ENCODE results near the gene UNC119. TPM values are rescaled to one million over a fixed set of nuclear protein-coding genes. Genes with fewer than 3 reads are reported as not detected.

The UNC119 gene
- total RNA-seq, 1 donor: 21.6 TPM

DNA sequence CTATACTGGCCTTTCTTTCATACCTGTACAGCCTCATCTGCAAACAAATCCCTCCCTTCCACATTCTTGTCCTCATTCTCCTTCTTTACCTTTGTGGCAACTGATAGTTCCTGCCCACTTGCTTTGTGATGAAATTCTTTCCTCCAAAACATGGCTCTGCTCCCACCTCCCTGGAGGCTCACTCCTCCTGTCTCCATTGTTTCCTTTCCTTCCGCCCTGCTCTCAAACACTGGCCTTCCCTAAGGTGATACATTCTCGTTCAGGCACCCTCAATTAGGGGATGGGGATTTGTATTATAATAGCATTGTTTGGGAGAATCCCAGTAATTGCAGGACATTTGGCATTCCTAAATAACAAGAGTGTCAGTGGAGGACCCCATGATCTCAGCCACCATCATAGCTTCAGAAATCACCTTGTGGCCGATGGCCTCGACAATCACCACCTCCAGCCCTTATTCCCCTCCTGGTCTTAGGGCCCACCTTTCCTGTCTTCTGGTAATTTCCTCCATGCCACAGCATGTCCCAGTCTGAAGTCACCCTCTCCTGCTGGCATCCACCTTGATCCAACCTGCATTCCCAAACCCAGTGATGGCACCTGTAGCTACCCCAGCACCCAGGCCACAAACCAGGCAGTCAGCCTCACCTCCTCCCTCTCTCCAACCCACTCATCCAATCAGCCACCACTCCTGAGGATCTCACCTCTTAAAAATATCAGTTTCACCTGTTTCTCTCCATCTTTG, 7.9 kb downstream of the UNC119 start:
- TF ChIP-seq, protein P1, sequence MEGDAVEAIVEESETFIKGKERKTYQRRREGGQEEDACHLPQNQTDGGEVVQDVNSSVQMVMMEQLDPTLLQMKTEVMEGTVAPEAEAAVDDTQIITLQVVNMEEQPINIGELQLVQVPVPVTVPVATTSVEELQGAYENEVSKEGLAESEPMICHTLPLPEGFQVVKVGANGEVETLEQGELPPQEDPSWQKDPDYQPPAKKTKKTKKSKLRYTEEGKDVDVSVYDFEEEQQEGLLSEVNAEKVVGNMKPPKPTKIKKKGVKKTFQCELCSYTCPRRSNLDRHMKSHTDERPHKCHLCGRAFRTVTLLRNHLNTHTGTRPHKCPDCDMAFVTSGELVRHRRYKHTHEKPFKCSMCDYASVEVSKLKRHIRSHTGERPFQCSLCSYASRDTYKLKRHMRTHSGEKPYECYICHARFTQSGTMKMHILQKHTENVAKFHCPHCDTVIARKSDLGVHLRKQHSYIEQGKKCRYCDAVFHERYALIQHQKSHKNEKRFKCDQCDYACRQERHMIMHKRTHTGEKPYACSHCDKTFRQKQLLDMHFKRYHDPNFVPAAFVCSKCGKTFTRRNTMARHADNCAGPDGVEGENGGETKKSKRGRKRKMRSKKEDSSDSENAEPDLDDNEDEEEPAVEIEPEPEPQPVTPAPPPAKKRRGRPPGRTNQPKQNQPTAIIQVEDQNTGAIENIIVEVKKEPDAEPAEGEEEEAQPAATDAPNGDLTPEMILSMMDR (IDR thresholded peaks at IDR 0.05; ENCODE audit: insufficient read depth, low read depth, low read length): no peak
- no peak for DNase-seq (ENCODE audit: low read depth)

DNA sequence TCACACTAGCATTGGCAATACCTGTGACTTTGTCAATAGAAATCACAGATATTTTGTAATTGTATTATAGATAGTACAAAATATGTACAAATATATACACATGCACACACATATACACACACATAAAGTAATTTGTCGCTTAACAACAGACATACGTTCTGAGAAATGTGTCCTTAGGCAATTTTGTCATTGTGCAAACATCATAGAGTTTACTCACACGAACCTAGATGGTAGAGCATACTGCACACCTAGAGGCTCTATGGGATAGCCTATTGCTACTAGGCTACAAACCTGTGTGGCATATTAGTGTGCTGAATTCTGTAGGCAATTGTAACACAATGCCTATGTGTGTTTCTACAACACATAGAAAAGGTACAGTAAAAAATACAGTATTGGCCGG, 11.0 kb downstream of the UNC119 start:
- no peak for DNase-seq (ENCODE audit: low read depth)
- TF ChIP-seq, protein P1 (IDR thresholded peaks at IDR 0.05; ENCODE audit: insufficient read depth, low read depth, low read length): no peak
- H3K4me3 ChIP-seq (ENCODE audit: low read depth, low read length): no peak overlapping the region

More for the DNA sequence above, 7.9 kb downstream of the UNC119 start:
- H3K4me3 ChIP-seq (ENCODE audit: low read depth, low read length): no peak overlapping the region

DNA sequence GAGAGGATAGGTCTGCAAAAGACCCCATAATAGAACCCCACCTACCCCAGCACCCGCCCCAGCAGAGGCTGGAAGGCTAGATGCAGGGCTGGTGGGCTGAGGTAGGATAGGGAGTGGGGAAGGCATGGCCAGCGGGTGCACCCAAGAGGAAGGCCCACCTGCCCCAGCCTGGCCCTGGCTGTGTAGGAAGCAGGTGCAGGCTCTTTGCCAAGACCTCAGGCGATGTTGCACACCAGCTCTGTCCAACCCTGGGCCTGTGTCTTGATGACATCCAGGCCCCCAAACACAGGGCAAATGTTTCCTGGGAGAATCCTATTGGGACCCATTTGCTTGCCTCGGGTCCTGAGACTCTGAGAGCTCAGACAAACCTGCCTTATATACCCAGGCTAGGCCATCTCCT, 12.2 kb downstream of the UNC119 start:
- no peak for DNase-seq (ENCODE audit: low read depth)
- TF ChIP-seq, protein P1 (IDR thresholded peaks at IDR 0.05; ENCODE audit: insufficient read depth, low read depth, low read length): no peak
- no peak overlapping the region for H3K4me3 ChIP-seq (ENCODE audit: low read depth, low read length)

DNA sequence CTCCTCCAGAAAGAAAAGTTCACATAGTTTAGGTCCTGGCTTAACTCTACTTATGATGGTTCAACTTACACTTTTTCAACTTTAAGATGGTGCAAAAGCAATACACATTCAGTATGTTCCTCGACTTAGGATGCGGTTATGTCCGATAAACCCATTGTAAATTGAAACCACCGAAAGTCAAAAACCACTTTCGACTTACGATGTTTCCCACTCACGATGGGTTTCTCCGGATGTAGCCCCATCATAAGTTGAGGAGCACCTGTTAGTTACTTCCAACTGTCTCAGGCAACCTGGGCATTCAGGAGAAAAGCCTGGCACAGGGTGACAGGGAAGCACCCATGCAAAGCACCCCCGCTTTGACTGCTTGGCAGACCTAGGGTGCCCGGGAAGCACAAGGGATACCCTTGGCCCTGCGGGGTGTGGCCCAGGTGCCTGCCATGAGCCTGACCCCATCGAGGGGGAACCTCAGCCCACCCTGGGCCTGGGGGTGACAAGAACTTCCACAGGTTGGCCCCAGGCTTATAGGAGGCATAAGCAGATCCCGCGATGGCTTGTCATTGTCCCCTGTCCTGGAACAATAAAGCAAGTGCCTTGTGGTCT, 14.0 kb downstream of the UNC119 start:
- no peak overlapping the region for H3K4me3 ChIP-seq (ENCODE audit: low read depth, low read length)
- DNase-seq (ENCODE audit: low read depth): no peak
- TF ChIP-seq, protein P1 (IDR thresholded peaks at IDR 0.05; ENCODE audit: insufficient read depth, low read depth, low read length): no peak

DNA sequence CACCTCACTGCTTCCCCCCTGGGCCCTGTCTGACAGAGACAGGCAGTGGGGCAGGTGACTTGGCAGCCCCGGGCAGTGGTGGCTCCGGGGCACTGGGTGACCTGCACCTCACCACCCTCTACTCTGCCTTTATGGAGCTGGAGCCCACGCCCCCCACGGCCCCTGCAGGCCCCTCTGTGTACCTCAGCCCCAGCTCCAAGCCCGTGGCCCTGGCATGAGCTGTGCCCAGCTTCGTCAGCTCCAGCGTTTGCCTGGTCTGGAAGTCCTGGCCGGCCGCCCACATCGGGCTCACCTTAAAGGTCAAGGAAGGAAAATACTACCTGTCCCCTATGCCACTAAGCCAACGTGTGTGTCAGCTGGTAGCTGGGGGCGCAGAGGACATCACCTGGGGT, 15.2 kb downstream of the UNC119 start:
- no peak for DNase-seq (ENCODE audit: low read depth)
- H3K4me3 ChIP-seq (ENCODE audit: low read depth, low read length): no peak overlapping the region
- TF ChIP-seq, protein P1 (IDR thresholded peaks at IDR 0.05; ENCODE audit: insufficient read depth, low read depth, low read length): no peak

DNA sequence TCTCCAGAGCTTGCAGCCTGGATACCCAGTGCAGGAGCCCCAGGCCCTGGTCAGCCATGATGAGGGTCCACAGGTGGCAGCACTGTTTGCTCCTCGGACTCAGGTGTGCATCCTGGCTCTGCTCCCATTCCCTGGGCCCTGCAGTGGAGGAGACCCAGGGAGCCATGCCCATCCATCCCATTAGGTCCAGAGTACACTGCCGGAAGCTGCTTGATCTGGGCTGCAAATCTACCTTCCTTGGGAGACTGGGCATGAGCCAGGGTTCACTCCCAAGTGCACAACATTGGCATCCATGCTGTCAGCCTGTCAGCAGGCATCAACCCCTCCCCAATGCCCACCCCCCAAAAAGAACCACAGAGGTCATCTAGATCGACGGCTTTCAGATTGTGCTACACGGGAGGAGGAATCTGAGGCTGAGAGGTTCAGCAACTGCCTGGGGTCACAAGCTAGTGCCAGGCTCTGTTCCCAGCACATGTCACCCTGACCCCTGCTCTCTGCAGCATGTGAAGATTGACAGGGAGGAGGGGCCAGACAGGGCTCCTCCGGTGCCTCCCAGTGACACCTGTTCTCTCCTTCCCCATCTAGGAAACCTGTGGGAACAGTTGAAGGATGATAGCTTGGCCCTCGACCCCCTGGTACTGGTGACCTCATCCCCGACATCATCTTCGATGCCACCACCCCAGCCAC, 15.7 kb downstream of the UNC119 start:
- TF ChIP-seq, protein P1 (IDR thresholded peaks at IDR 0.05; ENCODE audit: insufficient read depth, low read depth, low read length): no peak
- DNase-seq (ENCODE audit: low read depth): no peak
- no peak overlapping the region for H3K4me3 ChIP-seq (ENCODE audit: low read depth, low read length)

Measured in fibroblast of villous mesenchyme (primary cell).